Fibroblast of upper back skin (primary cell): ENCODE measurements around the gene AGAP1.
A peak's percentile ranks its signal among the peaks of the same experiment; 100 is the strongest.

Source experiments
- DNase-seq: peaks from one replicate; pipeline ENCODE4 v3.0.0-alpha.2; 2013

The AGAP1 gene

DNA sequence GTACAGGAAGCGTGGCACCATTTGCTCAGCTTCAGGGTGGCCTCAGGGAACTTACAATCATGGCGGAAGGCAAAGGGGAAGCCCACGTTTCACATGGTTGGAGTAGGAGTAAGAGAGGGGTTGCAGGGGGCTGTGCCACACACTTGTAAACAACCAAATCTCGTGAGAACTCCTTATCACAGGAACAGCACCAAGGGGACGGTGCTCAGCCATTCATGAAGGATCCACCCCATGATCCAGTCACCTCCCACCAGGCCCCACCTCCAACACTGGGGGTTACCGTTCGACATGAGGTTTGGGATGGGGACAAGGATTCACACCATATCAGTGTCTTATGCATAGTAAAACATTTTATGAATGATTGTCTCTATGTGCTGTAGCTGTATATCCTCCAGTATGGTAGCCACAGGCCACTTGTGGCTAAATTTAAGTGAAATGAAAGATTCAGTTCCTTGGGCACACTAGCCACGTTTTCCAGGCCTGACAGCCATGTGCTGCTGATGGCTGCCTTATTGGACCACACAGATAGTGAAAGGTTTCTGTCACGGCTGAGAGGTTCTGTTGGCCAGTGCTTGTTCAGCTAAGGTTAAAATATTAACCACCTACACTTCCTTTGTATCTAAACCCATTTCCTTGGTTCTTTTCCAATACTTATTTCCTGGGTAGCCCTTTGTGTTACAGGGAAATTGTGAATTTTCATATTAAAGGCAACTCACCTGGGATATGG, 77.3 kb downstream of the AGAP1 start:
- DNase-seq = no peak

DNA sequence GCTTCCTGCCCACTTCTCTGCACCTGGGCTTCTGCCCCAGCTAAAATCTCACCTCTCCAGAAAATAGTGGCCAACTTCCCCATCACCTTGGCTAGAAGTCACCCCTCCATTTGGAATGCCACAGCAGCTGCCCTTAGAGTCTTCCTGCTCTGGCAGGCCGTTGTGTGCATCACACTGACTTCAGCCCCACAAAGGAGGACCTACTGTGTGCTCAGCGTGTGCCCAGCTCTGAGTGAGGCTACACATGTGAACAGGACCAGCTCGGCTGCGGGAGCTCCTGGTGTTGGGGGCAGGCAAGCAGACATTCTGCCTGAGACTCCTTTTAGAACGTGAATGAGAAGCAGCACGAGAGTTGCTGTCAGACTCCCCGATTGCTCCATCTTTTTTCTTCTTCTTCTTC, 78.7 kb downstream of the AGAP1 start:
- no peak for DNase-seq

DNA sequence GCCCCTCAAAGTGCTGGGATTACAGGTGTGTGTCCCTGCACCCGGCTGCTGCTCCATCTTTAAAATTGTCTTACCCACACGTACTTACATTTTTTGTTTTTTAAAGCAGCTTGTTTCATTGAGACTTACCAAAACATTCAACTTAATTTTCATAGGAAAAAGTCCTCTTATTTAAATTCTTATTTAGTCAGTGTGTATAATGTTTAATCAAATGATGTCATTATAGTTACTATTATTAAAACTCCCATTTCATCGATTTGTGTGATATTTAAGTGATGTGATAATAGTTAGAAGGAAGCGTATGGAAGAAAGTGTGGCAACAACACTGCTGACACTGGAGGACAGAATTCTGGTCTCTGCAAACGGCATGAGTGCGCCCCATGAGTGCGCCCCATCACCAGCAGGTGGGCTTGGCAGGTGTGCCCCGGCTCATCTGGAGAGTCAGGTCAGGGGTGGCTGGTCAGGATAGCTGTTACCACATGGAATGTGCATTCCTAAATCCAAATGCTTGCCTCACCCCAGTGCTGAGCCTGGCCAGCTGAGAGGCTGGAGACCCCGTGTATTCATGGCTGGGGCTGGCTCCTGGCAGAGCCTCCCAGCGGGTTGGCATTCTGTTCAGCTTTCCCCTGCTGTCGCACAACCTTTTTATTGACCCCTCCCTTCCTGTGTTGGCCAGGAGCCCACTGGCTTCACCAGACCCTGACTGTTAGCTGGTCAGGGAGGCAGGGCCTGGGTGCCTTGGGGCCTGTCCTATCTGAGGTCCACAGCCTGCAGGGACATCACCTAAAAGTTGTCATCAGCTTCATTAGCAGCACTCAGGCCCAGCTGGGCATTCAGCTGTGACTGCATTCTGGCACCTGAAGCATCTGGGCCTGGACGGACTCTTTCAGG, 79.7 kb downstream of the AGAP1 start:
- DNase-seq = no peak

GRCh38 chr2:235575431-235575830, 81.6 kb downstream of the AGAP1 start:
- DNase-seq = no peak

DNA sequence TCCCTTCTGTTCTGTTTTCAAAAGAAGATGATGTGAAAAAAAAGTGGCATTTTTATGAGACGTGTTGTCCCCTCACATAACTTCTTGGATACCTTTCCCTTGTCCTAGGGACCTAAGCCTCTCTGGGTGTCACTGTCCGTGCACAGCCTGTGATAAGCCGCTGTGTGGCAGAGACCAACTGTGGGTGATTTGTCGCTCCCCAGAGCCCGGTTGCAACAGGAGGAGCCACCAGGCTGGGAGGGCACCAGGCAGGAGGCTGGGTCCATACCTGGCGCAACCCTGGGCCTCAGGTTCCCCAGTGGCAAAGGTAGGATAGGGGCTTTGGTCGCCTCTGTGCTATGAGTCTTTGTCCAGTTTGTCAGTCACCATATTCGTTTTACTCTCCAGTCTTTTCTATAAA, 82.1 kb downstream of the AGAP1 start:
- DNase-seq = no peak

- no peak for DNase-seq
Observed at GRCh38 chr2:235576337-235576910, 82.6 kb downstream of the AGAP1 start.

DNA sequence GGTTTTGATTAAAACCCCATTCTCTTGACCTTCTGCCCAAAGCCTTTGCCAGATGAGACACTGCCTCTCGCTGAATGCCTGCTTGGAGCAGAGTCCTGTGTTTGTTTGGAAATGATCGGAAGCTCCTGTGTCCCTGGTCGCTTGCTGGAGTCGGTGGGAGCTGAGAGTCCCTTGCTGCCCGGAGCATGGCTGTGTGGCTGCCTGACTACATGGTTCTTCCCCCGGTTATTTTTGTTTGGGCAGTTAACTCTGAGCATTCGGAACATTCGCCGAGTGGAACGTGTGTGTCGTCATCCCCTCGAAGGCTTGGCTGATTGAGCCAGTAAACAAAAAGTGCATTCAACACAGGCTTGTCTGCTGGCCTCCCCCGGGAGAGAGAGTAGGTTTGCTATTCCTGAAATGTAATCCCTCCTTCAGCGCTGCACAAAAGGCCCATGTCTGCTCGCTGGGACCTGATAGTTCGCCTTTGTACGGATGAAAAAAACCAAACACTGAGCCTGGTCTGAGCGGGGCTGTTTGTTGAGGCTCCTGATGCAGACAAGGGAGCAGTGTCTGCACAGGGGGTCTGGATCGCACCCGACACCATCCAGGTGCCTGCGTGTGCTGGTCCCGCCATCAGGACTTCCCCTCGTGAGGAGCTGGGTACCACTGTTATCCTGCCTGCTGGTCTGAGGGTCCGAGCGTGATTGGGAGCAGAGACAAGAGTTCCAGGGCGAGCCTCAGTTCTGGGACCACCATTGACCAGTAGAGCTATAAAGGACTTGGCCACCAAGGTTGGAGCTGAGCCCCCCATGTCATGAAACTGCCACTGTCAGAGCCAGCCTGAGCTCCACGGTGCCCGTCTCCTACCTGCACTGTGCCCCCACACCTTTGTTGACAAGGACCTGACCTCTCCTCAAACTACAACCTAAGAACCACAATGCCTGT, 83.8 kb downstream of the AGAP1 start:
- DNase-seq = no peak

DNA sequence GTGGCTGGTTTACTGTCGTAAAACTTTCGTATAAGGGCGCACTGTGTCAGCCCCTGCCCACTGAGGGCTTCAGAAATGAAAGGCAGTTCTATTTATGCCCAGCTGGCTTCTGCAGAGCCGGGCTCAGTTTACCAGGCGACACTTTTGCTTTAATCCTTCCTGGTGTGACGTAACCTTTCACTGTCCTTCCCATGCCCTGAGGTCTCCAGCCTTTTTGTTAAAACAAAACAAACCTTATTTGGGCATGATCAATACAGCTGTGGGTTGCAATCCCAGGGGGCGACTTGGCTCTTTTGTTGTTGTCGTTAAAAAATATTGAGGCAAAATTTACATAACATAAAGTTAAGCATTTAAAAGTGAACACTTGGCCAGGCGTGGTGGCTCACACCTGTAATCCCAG, 85.3 kb downstream of the AGAP1 start:
- no peak for DNase-seq

DNA sequence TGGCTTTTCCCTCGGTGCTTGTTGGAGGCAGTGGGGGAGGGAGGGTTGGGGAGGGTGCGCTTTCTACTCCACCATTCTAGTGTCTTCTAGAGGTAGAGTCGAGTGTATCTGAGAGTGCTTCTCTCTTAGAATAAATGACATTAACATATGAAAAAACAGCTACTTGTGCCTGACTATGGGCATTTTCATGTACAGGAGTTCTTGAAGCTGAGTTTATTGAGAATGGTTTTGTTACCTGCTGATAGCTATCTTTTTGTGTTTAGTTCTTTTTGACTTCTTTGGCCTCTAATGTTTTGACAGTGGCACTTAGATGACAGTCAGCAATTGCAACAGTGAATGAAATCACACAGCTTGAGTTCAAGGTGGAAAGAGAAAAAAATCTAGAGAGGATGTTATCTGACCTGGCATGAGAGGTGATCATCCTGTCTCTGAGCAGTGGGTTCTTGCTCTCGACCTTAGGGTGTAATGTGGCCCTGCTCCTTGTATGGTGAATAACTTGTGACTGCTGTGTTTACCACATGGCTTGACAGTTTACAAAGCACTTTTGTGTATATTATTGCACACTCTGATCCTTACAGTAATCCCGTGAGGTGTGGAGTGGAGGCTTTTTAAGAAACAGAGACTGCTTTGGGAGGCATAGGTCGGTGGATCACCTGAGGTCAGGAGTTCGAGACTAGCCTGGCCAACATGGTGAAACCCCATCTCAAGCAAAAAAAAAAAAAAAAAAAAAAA, 86.7 kb downstream of the AGAP1 start:
- no peak for DNase-seq

DNA sequence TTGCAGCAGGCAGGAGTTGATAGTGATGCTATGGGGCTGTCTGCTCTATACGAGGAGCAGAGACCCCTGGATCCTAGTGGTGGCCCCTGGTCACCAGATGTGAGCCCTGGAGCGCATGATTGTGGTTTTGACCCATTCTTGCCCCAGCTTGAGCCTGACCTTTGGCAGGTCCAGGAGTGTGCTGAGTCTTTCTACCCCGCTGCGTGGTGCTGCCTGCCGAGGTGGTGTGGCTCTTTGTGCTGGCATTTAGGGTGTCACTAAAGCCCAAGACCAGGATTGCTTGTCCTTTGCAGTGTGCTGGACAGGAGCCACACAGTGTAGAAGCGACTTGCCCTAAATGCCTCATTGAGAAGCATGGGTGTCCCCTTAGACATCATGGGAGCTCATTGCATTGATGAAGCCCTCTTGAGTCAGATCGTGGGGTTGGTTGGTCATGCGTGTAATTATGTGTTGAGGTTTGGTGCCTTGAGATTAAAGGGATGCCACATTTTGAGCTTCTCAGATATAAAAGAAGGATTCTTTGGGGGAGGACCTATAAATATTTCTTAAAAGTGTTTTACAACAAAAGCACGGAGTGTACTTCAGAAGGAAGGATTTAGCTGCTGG, 88.3 kb downstream of the AGAP1 start:
- no peak for DNase-seq

DNA sequence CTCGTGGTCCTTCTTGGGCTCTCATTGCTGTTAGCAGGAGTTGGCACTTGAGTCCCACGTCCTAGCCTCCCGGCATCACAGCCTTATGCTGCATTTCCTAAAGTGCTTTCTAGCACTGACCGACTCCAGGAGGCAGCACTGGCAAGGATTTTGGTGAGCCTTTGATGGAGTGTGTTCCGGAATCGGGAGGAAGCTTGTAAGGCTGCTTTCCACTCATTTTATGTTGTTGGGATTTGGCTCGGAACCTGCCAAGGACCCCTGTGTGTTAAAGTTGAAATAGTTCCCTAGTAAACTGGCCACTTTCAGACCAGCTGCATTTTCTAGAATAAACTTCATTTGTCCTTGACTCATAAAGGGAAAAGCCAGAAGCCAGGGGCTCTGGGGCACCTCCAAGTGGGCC, 88.9 kb downstream of the AGAP1 start:
- no peak for DNase-seq

GRCh38 chr2:235583144-235583543, 89.3 kb downstream of the AGAP1 start:
- no peak for DNase-seq

DNA sequence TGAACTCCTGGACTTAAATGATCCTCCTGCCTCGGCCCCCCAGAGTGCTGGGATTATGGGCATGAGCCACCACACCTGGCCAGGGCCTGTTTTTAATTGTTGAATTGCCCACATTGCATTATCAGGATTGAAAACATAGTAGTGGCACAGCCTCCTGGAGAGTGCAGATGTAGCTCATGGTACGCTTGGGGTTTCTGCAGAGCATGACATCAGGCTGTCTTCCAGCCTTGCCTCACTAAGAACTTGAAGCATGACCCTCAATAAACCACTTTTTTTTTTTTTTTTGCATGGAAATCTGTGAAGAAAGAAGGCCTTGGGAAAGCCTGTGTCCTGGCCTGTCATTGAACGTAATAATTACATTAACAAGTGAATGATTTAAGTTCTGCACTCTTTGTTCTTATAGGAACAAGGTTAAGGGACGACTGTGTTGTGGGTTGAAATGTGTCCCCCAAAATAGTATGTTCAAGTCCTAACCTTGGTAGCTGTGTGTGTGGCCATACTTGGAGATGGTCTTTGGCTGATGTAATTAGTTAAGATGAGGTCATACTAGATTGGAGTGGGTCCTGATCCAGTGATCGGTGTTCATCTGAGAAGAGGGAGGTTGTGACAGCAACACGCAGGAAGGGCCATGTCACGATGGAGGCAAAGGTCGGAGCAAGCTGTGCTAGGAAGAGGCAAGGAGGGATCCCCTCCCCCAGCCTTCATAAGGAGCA, 90.2 kb downstream of the AGAP1 start:
- no peak for DNase-seq

DNA sequence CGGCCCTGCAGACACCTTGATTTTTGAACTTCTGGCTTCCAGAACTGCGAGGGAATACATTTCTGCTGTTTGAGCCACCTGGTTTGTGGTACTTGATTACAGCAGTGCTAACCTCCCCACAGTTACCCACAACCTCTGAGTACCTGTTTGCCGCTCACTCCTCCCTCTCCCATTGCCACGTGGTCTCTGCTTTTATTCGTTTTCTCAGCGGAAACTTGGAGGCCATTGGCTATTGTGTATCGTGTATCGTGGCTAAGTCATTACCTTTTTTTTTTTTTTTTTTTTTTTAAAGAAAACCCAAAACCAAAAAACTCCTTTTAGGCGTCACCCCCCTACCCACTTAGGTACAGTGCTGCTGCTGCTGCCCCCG, 90.8 kb downstream of the AGAP1 start:
- no peak for DNase-seq

GRCh38 chr2:235587202-235587601, 93.4 kb downstream of the AGAP1 start:
- DNase-seq = peak; percentile 32

GRCh38 chr2:235588750-235589149, 94.9 kb downstream of the AGAP1 start:
- no peak for DNase-seq

DNA sequence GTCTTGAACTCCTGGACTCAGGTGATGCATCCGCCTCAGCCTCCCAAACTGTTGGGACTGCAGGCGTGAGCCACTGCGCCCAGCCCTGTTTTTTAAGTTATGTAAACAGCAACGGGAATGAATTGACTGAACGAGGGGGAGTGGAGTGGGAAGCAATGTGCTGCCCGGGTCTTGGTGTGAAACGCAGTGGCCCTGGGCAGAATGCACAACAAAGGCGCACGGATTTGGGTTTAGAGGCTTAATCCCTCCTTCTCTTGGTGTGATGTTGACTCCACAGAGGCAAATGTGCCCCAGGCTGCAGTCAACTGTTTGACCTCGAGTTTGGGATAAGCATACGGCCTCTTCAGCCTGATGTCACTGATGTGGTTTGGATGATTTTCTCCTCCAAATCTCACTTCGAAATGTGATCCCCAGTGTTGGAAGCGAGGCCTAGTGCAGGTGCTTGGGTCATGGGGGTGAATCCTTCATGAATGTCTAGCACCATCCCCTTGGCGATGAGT, 97.4 kb downstream of the AGAP1 start:
- DNase-seq = no peak

GRCh38 chr2:235591921-235592320, 98.1 kb downstream of the AGAP1 start:
- peak; percentile 35 for DNase-seq

GRCh38 chr2:235592430-235592829, 98.6 kb downstream of the AGAP1 start:
- peak; percentile 56 for DNase-seq

DNA sequence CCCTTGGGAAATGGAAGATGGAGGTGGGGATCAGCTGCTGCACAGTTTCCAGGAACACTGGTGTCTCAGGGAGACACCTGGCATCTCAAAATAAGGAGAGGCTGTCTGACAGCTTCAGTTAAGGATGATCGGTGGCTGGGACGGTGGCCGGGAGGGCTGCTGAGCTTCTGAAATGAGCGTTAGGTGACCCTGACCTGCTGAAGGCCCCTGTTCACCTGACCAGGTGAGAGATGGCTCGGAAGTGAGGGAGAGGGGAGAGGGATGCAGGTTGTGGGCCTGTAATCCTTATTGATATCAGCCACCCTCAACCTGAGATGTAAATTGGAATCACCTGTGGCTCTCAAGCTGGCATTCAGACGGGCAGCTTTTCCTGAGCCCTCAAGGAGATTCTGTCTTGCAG, 99.0 kb downstream of the AGAP1 start:
- DNase-seq = no peak

DNA sequence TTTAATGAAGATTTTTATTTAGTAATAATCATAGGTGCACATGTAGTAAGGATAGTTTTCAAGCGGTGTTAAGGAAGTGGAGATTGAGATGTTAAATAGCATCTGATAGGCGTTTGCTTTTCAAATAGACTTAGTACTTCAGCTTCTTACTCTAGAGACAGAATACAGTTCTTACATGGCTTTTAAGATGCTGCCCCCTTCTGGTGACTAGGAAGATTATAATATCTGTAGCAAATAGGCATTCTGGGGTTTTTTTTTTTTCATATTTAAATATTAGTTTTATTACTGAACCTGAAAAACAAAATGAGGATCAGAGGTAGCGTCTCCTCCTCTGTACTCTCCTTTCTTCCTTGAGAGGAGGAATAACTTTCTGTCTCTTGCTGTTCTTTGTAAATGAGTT, 100.2 kb downstream of the AGAP1 start:
- DNase-seq = peak; percentile 78
